ENCODE results near the gene ITPRID2.
A peak's percentile ranks its signal among the peaks of the same experiment; 100 is the strongest.

Gene ITPRID2
- 48.4 to 61.8 (median 52.8) reads per million in 4 donors for total RNA-seq

GRCh38 chr2:181891258-181891965 lies at the start of gene ITPRID2:
TSS of gene ITPRID2 (plus strand) at chr2:181891730. CDS start at chr2:181892067, 337 bp downstream.
- peak; percentile 26 to 77 (median 40) for DNase-seq

- no peak for DNase-seq
These were observed 46.8 kb upstream of the ITPRID2 start for GRCh38 chr2:181844551-181845290.

- no peak for DNase-seq
These were observed 44.9 kb upstream of the ITPRID2 start for GRCh38 chr2:181846399-181847197.

- no peak for DNase-seq
These were observed 44.4 kb upstream of the ITPRID2 start for GRCh38 chr2:181847198-181847556.

- DNase-seq: no peak
These were observed 43.8 kb upstream of the ITPRID2 start for GRCh38 chr2:181847702-181848101.

- DNase-seq: peak in 1 of 5 donors; percentile 12
These were observed 43.2 kb upstream of the ITPRID2 start for GRCh38 chr2:181848261-181848886.

GRCh38 chr2:181849601-181850000 lies 41.9 kb upstream of the ITPRID2 start:
- DNase-seq: no peak

- no peak for DNase-seq
These were observed 40.5 kb upstream of the ITPRID2 start for GRCh38 chr2:181850936-181851560.

- DNase-seq: no peak
These were observed 39.8 kb upstream of the ITPRID2 start for GRCh38 chr2:181851726-181852125.

- DNase-seq: no peak
These were observed 37.8 kb upstream of the ITPRID2 start for GRCh38 chr2:181853696-181854095.

- DNase-seq: no peak
These were observed 34.0 kb upstream of the ITPRID2 start for GRCh38 chr2:181857483-181857882.

GRCh38 chr2:181858600-181858999 lies 32.9 kb upstream of the ITPRID2 start:
- no peak for DNase-seq

- DNase-seq: no peak
These were observed 32.4 kb upstream of the ITPRID2 start for GRCh38 chr2:181859123-181859522.

- no peak for DNase-seq
These were observed 31.7 kb upstream of the ITPRID2 start for GRCh38 chr2:181859803-181860202.

GRCh38 chr2:181861379-181861778 lies 30.2 kb upstream of the ITPRID2 start:
- DNase-seq: no peak

GRCh38 chr2:181862583-181863281 lies 28.8 kb upstream of the ITPRID2 start:
- DNase-seq: no peak

- no peak for DNase-seq
These were observed 19.4 kb upstream of the ITPRID2 start for GRCh38 chr2:181872178-181872577.

- DNase-seq: no peak
These were observed 14.9 kb upstream of the ITPRID2 start for GRCh38 chr2:181876614-181877063.

- no peak for DNase-seq
These were observed 14.3 kb upstream of the ITPRID2 start for GRCh38 chr2:181877181-181877664.

GRCh38 chr2:181878448-181878847 lies 13.1 kb upstream of the ITPRID2 start:
- DNase-seq: no peak

- no peak for DNase-seq
These were observed 12.2 kb upstream of the ITPRID2 start for GRCh38 chr2:181879295-181879694.
